ENCODE results near the gene EIF5B.

EIF5B gene

DNA sequence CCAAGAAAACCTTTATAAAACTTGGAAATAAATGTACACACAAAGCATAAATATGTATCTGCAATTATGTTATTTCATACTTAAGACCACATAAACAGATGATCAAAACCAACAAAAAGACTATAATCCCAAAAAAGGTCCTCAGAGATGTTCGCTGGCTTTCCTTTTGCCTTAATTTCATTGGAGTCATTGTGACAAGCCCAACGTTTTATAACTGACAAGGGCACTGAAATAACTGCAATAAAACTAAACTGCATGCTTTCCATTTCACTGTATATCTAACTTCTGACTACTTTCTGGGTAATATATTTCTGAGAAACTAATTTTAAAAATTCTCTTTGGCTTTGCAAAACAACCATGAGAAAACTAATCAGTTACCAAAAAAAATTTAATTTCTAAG, 96.2 kb downstream of the EIF5B start:
- TF ChIP-seq SIN3A (IDR thresholded peaks at IDR 0.05; ENCODE audit: borderline replicate concordance, insufficient read depth, low read length) (no peak), REST (IDR thresholded peaks at IDR 0.05; ENCODE audit: insufficient read depth in 1 of 2, low read depth in 2 of 2, low read length in 2 of 2) (no peak)

DNA sequence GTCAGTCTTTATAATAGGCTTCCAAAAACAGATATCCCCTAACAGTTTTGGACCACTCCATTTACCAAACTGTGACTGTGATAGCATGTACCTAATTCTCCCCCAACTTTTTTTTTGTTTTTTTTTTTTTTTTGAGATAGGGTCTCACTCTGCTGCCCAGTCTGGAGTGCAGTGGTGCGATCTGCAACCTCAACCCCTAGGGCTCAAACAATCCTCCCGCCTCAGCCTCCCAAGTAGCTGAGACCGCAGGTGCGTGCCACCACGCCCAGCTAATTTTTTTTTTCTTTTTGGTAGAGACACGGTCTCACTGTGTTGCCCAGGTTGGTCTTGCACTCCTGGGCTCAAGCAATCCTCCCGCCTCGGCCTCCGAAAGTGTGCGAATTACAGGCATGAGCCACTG, 99.7 kb downstream of the EIF5B start:
- TF ChIP-seq POLR2AphosphoS5 (IDR thresholded peaks at IDR 0.05; ENCODE audit: low read depth, low read length) = no peak

GRCh38 chr2:99439971-99440505, 102.8 kb downstream of the EIF5B start:
- TF ChIP-seq SIN3A (IDR thresholded peaks at IDR 0.05; ENCODE audit: borderline replicate concordance, insufficient read depth, low read length) (no peak), POLR2AphosphoS5 (IDR thresholded peaks at IDR 0.05; ENCODE audit: low read depth, low read length) (no peak), REST (IDR thresholded peaks at IDR 0.05; ENCODE audit: insufficient read depth in 1 of 2, low read depth in 2 of 2, low read length in 2 of 2) (no peak), TAF1 (IDR thresholded peaks at IDR 0.05; ENCODE audit: borderline replicate concordance, insufficient read depth, low read length) (no peak), FOXP2 (optimal IDR thresholded peaks at IDR 0.05; ENCODE audit: borderline replicate concordance, extremely low read depth, extremely low read length, insufficient read depth) (no peak)

DNA sequence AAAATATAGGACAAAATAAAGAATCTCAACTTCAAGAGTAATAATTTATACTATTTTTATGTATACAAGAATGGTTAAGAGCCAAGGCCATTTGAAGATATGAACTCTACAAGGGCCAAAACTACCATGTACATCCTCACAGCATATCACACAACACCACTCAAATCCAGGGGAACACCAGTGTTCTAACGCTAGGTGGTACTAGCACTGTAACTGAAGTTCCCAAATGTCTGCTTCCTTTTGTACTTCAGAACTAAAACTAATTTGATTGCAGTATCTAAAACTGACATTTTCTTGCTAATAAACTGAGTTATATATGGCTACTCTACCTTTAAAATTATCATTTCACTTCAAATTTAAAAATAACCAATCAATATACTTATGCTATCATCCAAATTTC, 105.6 kb downstream of the EIF5B start:
- TF ChIP-seq SIN3A (IDR thresholded peaks at IDR 0.05; ENCODE audit: borderline replicate concordance, insufficient read depth, low read length) = no peak
- TF ChIP-seq POLR2AphosphoS5 (IDR thresholded peaks at IDR 0.05; ENCODE audit: low read depth, low read length) = no peak
- no peak for TF ChIP-seq TAF1 (IDR thresholded peaks at IDR 0.05; ENCODE audit: borderline replicate concordance, insufficient read depth, low read length)
- no peak for TF ChIP-seq FOXP2 (optimal IDR thresholded peaks at IDR 0.05; ENCODE audit: borderline replicate concordance, extremely low read depth, extremely low read length, insufficient read depth)

GRCh38 chr2:99444222-99444621, 107.0 kb downstream of the EIF5B start:
- no peak for TF ChIP-seq FOXP2 (optimal IDR thresholded peaks at IDR 0.05; ENCODE audit: borderline replicate concordance, extremely low read depth, extremely low read length, insufficient read depth)
- no peak for TF ChIP-seq TAF1 (IDR thresholded peaks at IDR 0.05; ENCODE audit: borderline replicate concordance, insufficient read depth, low read length)
- no peak for TF ChIP-seq POLR2AphosphoS5 (IDR thresholded peaks at IDR 0.05; ENCODE audit: low read depth, low read length)
- TF ChIP-seq REST (IDR thresholded peaks at IDR 0.05; ENCODE audit: insufficient read depth in 1 of 2, low read depth in 2 of 2, low read length in 2 of 2) = no peak
- TF ChIP-seq SIN3A (IDR thresholded peaks at IDR 0.05; ENCODE audit: borderline replicate concordance, insufficient read depth, low read length) = no peak

GRCh38 chr2:99445065-99445464, 107.9 kb downstream of the EIF5B start:
- no peak for TF ChIP-seq FOXP2 (optimal IDR thresholded peaks at IDR 0.05; ENCODE audit: borderline replicate concordance, extremely low read depth, extremely low read length, insufficient read depth)
- TF ChIP-seq REST (IDR thresholded peaks at IDR 0.05; ENCODE audit: insufficient read depth in 1 of 2, low read depth in 2 of 2, low read length in 2 of 2) = no peak
- no peak for TF ChIP-seq POLR2AphosphoS5 (IDR thresholded peaks at IDR 0.05; ENCODE audit: low read depth, low read length)

Measured in PFSK-1 (cell line).